CD4-positive, alpha-beta T cell treated with Interleukin-1 beta for 1 hour (primary cell): ENCODE data around the gene OR14I1.
"Not testable (repeated sequence)": the region's sequence is repeated elsewhere in the genome, so short reads cannot be mapped to it uniquely, and the experiment has no call there.

Source experiments
- DNase-seq, 2 donors: peaks; one replicate each; pipeline ENCODE4 v3.0.0-alpha.2; 2020 to 2022

The OR14I1 gene

DNA sequence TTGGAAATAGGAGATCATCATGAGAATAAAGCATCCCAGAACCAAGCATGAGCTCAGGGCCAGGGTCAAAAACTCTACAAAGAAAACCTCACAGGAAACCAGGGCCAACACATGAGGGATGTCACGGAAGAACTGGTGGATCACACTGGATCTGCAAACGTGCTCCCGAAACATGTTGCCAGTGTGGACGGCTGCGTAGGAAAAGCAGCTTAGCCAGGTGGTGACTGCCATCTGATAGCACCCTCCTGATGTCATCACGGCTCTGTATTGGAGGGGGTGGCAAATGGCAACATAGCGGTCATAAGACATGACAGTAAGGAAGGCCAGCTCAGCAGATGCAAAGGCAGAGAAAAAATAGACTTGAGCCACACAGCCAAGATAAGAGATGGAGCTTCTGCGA, 20.9 kb downstream of the OR14I1 start:
- no peak for DNase-seq

DNA sequence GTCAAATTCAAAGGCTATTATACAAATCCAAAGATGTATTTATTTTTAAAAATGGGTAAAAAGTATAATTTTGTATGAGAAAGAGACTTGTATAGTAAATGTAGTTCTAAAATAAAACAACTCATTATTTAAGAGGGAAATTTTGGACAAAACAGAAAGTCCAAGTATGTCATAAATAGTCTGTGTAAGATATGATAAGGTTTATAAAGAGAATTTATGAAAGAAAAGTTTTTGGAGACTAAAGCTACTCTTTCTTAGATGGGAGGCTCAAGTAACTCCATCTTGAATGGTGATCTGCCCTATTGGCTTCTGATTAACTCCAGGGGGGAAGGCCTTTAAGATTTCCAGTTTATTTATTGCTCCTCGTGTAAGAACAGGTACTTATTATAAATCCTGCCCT, 32.6 kb downstream of the OR14I1 start:
- no peak for DNase-seq

DNA sequence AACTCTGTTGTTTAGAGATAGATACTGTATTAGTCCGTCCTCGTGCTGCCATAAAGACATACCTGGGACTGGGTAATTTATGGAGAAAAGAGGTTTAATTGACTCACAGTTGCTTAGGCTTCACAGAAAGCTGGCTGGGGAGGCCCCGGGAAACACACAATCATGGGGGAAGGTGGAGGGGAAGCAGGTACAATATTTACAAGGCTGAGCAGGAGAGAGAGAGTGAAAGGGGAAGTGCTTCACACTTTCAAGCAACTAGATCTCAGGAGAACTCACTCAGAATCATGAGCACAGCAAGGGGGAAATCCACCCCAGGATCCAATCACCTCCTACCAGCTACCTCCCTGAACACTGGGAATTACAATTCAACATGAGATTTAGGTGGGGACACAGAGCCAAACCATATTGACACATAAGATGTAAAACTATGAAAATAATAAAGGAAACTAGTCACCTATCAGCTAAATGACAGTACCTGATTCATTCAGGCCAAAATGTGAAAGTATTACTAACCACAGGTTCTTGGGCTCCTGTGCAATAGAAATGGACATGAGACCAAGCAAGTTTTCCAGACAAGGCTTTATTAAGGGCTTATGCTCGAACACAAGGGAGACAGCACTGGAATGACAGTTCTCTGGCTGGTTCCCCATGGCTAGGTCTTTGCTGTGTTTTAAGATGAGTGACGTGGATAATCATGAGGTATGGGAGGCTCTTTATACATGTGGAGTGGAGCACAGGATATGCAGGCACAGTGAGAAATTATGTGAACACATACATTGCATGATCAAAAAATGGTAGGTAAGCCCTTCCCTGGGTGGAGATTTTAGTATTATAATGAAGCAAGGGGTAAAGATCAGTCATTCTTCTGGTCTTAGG, 38.9 kb downstream of the OR14I1 start:
- peak in 1 of 2 donors; percentile 7 for DNase-seq

DNA sequence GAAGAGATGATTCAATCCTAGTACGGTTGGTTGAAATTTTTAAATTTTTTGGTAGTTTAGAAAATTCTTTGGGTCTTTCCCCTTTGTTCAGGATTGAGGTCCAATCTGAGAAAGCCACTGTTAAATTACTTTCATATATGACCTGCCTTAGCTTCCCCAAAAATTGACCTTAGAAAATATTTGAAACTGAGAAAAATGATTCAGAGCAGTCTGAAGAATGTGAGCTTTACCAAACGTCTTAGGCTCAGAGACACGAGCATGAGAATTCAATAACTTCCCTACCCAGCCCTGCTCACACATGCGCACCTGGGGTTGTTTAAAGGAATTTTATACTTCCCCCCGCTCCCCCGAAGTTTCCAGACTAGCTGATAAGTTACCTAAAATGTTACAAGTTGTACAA, 45.8 kb downstream of the OR14I1 start:
- not testable (repeated sequence) for DNase-seq

DNA sequence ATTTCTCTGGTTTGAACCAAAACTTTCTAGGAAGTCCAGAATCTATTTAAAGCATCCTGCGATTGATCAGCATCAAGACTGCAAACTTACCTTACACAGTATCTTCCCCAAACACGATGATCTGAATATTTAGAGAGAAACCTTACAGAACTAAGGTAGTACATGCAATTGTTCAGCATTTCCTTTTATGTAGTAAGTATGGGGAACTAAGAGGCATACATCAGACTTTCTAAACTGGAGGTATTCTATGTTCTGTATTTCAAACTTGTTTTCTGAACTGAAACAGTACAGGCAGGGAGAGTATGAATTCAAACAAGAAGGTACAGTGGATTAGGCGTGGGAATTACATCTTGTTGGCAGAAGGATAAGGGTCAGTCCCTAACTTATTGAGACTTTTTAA, 47.2 kb downstream of the OR14I1 start, which contains the start of gene OR2T27:
Gene OR2T27 (minus strand): TSS at position 175 of the 400 bp plus-strand sequence. CDS start 4,644 bp downstream, outside the sequence.
- not testable (repeated sequence) for DNase-seq
